Parathyroid adenoma (tissue), 2 donors: ENCODE results near the gene KLC3.
"Not testable (repeated sequence)": the region's sequence is repeated elsewhere in the genome, so short reads cannot be mapped to it uniquely, and the experiment has no call there.

Source experiments
- H2AFZ ChIP-seq: fragments of 300-600 bp; sonication (generic); one replicate; pipeline ENCODE4 v1.7.0; 2017; ENCODE audit warnings: antibody characterized with exemption, mild to moderate bottlenecking
- H3K27ac ChIP-seq: fragments of 300-600 bp; sonication (generic); one replicate; pipeline ENCODE4 v1.7.0; 2017
- H3K27me3 ChIP-seq: fragments of 300-600 bp; sonication (generic); one replicate; pipeline ENCODE4 v1.7.0; 2017; ENCODE audit warnings: low read length; ENCODE audit not compliant: control insufficient read depth, insufficient read depth
- H3K36me3 ChIP-seq: fragments of 300-600 bp; sonication (generic); one replicate; pipeline ENCODE4 v1.7.0; 2017; ENCODE audit warnings: low read length; ENCODE audit not compliant: control insufficient read depth, insufficient read depth
- H3K4me1 ChIP-seq: fragments of 300-600 bp; sonication (generic); one replicate; pipeline ENCODE4 v1.7.0; 2017; ENCODE audit warnings: control low read depth
- H3K4me2 ChIP-seq: fragments of 300-600 bp; sonication (generic); one replicate; pipeline ENCODE4 v1.7.0; 2017; ENCODE audit warnings: low read length
- H3K4me3 ChIP-seq: fragments of 300-600 bp; sonication (generic); one replicate; pipeline ENCODE4 v1.7.0; 2017; ENCODE audit warnings: low read depth, low read length
- H3K79me2 ChIP-seq: fragments of 300-600 bp; sonication (generic); one replicate; pipeline ENCODE4 v1.7.0; 2017; ENCODE audit warnings: control low read depth
- H3K9ac ChIP-seq: fragments of 300-600 bp; sonication (generic); one replicate; pipeline ENCODE4 v1.7.0; 2017; ENCODE audit warnings: mild to moderate bottlenecking
- H3K9me3 ChIP-seq: fragments of 300-600 bp; sonication (generic); one replicate; pipeline ENCODE4 v1.7.0; 2017; ENCODE audit warnings: low read length; ENCODE audit not compliant: control insufficient read depth
- CTCF ChIP-seq: fragments of 300-600 bp; sonication (generic); IDR thresholded peaks from one replicate; pipeline ENCODE4 v1.7.0; 2017; ENCODE audit warnings: antibody characterized with exemption, mild to moderate bottlenecking
- donor health status: primary hyperparathyroidism.

The KLC3 gene

DNA sequence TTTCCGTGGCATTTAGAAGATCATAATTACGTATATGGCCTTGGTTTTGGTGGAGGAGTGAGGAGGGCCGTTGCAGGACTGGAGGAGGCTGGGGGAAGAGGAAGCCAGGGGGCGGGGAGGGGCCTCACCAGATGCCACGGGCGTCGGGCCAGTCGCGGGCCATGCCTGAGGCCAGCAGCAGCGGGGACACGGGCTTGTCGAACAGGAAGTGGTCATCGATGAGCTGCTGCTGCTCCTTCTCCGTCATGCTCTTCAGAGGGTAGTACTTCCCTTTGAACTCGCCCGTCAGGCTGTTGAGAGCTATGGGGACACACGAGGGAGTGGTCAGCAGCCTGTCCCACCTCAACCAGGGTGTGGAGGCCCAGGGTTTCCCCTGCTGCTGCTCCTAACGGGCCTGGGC is 28.9 kb upstream of the KLC3 start:
- Histone ChIP-seq H3K36me3 (no peaks in the 10 kb centered on the region), H3K79me2 (no peaks in the 10 kb centered on the region), H3K27ac (no peak overlapping the region), H3K9ac (no peak overlapping the region), H2AFZ (no peak overlapping the region), H3K4me2 (no peak overlapping the region), H3K27me3 (no peaks in the 10 kb centered on the region), H3K4me3 (no peak overlapping the region), H3K9me3 (no peaks in the 10 kb centered on the region), H3K4me1 (no peaks in the 10 kb centered on the region)
- TF ChIP-seq CTCF: no peak

- H3K4me2 ChIP-seq, H3K36me3 ChIP-seq, H3K4me1 ChIP-seq, H3K4me3 ChIP-seq, H3K9me3 ChIP-seq, H2AFZ ChIP-seq, H3K9ac ChIP-seq, H3K27me3 ChIP-seq, H3K79me2 ChIP-seq, H3K27ac ChIP-seq: not testable (repeated sequence)
These were observed 28.3 kb upstream of the KLC3 start for GRCh38 chr19:45312285-45312684.

DNA sequence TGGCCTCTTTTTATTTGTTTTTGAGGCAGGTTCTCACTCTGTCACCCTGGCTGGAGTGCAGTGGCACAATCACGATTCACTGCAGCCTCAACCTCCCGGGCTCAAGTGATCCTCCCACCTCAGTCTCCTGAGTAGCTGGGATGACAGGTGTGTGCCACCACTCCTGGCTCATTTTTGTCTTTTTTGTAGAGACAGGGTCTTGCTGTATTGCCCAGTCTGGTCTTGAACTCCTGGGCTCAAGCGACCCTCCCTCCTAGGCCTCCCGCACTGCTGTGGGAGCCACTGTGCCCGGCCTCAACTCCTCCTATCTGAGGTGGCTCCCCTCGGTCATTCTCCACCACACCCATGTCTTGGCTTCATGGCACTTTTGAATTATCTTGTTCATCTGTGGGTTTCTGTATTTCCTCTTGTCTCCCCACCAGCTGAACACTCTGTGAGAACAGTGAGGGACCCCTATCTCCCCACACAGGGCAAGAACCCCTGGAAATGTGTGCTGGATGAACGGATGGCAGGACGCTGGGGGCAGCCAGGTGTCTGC is 25.8 kb upstream of the KLC3 start:
- Histone ChIP-seq H3K4me3 (no peak overlapping the region), H2AFZ (no peak overlapping the region), H3K79me2 (no peaks in the 10 kb centered on the region), H3K9ac (no peak overlapping the region), H3K4me2 (no peak overlapping the region), H3K27ac (no peak overlapping the region), H3K4me1 (no peaks in the 10 kb centered on the region), H3K9me3 (no peaks in the 10 kb centered on the region), H3K27me3 (no peaks in the 10 kb centered on the region), H3K36me3 (no peaks in the 10 kb centered on the region)
- TF ChIP-seq CTCF: no peak

DNA sequence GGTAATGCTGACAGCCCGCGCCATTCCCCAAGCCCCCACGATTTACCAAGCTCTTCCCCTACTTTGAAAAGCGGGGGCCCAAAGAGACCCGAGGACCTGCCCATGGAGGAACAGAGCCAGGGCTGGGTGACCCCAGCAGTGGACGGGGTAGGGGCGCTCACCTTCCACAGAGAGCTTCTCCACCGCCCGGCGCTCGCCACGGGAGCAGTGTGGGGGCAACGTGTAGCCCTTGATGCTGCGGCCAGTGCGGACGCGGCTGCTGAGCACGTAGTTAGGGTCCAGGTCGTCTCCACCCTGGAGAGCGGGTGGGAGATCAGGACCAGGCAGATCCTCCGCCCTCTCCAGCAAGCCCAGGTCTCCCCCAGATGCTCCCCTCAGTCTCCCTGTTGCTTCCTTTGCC is 25.2 kb upstream of the KLC3 start:
- H3K9ac ChIP-seq: no peak overlapping the region
- no peak overlapping the region for H3K27ac ChIP-seq
- no peaks in the 10 kb centered on the region for H3K9me3 ChIP-seq
- no peaks in the 10 kb centered on the region for H3K27me3 ChIP-seq
- TF ChIP-seq CTCF: no peak
- no peak overlapping the region for H2AFZ ChIP-seq
- H3K4me3 ChIP-seq: no peak overlapping the region
- H3K79me2 ChIP-seq: no peaks in the 10 kb centered on the region
- no peaks in the 10 kb centered on the region for H3K4me1 ChIP-seq
- H3K36me3 ChIP-seq: no peaks in the 10 kb centered on the region
- no peak overlapping the region for H3K4me2 ChIP-seq

DNA sequence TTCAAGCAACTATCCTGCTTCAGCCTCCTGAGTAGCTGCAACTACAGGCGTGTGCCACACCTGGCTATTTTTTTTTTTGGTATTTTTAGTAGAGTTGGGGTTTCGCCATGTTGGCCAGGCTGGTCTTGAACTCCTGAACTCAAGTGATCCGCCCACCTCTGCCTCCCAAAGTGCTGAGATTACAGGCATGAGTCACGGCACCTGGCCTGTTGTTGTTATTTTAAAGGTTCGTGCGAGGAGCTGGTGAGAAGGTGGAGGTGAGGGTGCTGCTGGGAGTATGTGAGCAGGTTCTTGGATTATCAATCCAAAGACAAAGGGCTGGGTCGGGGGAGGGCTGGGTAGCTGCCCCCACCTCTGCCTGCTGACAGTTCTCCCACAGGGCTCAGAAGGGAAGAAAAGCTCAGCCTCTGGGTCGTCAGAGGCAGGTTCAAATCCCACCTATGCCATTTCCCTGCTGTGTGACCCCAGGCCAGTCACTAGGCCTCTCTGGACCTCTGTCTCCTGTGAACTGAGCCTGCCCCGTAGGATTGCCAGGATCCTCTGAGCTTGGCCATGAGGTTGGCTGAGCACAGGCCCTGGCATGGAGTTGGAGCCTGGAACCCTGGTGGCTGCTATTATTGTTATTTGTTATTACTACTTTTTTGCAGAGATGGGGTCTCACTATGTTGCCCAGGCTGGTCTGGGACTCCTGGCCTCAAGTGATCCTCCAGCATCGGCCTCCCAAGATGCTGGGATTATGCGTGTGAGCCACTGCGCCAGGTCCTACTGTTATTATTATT is 19.4 kb upstream of the KLC3 start:
- H3K27ac ChIP-seq: no peak overlapping the region
- no peaks in the 10 kb centered on the region for H3K79me2 ChIP-seq
- H3K36me3 ChIP-seq: no peaks in the 10 kb centered on the region
- H3K9me3 ChIP-seq: no peaks in the 10 kb centered on the region
- H3K9ac ChIP-seq: no peak overlapping the region
- no peaks in the 10 kb centered on the region for H3K27me3 ChIP-seq
- H3K4me1 ChIP-seq: no peaks in the 10 kb centered on the region
- no peak for TF ChIP-seq CTCF
- H3K4me3 ChIP-seq: no peak overlapping the region
- H2AFZ ChIP-seq: no peak overlapping the region
- no peak overlapping the region for H3K4me2 ChIP-seq
